GM12872 (cell line): ENCODE measurements around the gene ASB8.

Source experiments
- TF ChIP-seq, protein P1 (sequence below): IDR thresholded peaks from 3 replicates; pipeline ENCODE4 v1.5.1; 2011; ENCODE audit warnings: low read depth, mild to moderate bottlenecking, low read length, moderate library complexity; ENCODE audit not compliant: insufficient read depth

The ASB8 gene

GRCh38 chr12:48121522-48121921 is 35.8 kb downstream of the ASB8 start:
- TF ChIP-seq, protein P1, sequence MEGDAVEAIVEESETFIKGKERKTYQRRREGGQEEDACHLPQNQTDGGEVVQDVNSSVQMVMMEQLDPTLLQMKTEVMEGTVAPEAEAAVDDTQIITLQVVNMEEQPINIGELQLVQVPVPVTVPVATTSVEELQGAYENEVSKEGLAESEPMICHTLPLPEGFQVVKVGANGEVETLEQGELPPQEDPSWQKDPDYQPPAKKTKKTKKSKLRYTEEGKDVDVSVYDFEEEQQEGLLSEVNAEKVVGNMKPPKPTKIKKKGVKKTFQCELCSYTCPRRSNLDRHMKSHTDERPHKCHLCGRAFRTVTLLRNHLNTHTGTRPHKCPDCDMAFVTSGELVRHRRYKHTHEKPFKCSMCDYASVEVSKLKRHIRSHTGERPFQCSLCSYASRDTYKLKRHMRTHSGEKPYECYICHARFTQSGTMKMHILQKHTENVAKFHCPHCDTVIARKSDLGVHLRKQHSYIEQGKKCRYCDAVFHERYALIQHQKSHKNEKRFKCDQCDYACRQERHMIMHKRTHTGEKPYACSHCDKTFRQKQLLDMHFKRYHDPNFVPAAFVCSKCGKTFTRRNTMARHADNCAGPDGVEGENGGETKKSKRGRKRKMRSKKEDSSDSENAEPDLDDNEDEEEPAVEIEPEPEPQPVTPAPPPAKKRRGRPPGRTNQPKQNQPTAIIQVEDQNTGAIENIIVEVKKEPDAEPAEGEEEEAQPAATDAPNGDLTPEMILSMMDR: no peak

DNA sequence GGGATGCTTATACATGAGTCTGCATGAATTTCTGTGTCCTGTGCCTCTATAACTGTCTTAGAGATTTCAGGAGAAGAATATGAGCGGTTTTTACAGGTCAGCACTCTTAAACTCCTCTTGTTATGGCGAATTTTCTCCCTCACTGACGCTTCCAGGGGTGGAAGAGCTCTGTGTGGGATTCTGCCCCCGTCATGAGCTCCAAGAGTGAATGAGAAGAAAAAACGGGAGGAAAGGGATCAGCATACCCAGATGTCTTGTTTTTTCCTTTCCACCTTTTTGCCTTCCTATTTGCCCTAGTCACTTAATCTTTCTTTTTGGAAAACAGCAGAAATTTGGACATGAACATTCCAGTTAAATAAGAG is 37.5 kb downstream of the ASB8 start:
- TF ChIP-seq, protein P1: no peak

- TF ChIP-seq, protein P1: no peak
Observed at GRCh38 chr12:48119078-48119833, 38.1 kb downstream of the ASB8 start, which contains the start of gene PFKM. TSS of gene PFKM (plus strand) at chr12:48119364. CDS start at chr12:48122775, 3,411 bp downstream.

GRCh38 chr12:48118284-48118871 is 38.9 kb downstream of the ASB8 start:
- TF ChIP-seq, protein P1: no peak

DNA sequence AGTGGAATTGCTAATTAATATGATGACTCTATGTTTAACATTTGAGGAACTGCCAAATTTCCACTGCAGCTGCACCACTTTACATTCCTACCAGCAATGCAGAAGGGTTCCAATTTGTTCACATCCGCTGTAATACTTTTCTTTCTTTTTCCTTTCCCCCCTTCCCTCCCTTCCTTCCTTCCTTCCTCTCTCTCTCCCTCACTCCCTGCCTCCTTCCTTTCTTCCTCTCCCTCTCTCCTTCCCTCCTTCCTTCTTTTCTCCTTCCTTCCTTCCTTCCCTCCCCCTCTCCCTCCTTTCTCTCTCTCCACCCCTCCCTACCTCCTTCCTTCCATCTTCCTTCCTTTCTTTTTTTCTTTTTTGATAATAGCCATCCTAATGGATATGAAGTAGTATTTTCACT is 41.4 kb downstream of the ASB8 start:
- TF ChIP-seq, protein P1: no peak

GRCh38 chr12:48110691-48111311 is 46.5 kb downstream of the ASB8 start:
- TF ChIP-seq, protein P1: no peak

DNA sequence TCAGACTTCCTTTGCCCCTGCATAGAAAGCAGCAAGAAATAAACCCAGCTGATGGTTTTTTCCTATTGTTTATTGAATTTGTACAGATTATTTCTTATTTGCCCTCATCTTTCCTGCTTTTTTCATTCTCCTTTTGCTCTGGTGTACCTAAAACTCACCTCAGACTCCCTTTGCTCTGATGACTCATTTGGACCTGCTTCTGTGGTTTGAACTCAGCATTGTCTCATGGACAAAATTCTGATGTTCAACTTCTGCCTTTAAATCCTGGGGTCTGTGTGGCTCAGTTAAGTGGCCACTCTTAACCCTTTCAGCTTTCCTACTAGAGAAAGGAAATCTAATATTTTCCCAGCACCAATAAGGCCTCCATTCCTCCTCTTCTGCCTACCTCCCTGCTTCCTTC is 47.9 kb downstream of the ASB8 start:
- TF ChIP-seq, protein P1: no peak
